T-helper 1 cell treated with Interleukin-12 subunit alpha and Interleukin-12 subunit beta and Interleukin-4 antibody, amounts not matched to agents 30 μg/mL and 1 μg/mL, for 36 hours (primary cell): ENCODE results near the gene SLC2A6.
A peak's percentile ranks its signal among the peaks of the same experiment; 100 is the strongest.

ENCODE experiments used
- H3K27ac Mint-ChIP-seq: one replicate; pipeline ENCODE4 v1.8.0; 2021; ENCODE audit warnings: mild to moderate bottlenecking, mixed read lengths
- H3K27me3 Mint-ChIP-seq: one replicate; pipeline ENCODE4 v1.8.0; 2021; ENCODE audit warnings: low read depth, mixed read lengths
- H3K36me3 Mint-ChIP-seq: one replicate; pipeline ENCODE4 v1.8.0; 2021; ENCODE audit warnings: low read depth, mixed read lengths
- H3K4me1 Mint-ChIP-seq: one replicate; pipeline ENCODE4 v1.8.0; 2021; ENCODE audit warnings: low read depth, mixed read lengths
- H3K4me3 Mint-ChIP-seq: one replicate; pipeline ENCODE4 v1.8.0; 2021; ENCODE audit warnings: mild to moderate bottlenecking, moderate library complexity, mixed read lengths
- H3K9me3 Mint-ChIP-seq: one replicate; pipeline ENCODE4 v1.8.0; 2021; ENCODE audit warnings: mixed read lengths

SLC2A6 gene

GRCh38 chr9:133509179-133510083 is 30.5 kb upstream of the SLC2A6 start:
- peak overlapping the region; percentile 54 for H3K27ac Mint-ChIP-seq
- peaks cover 5% of the 10 kb centered on the region for H3K4me1 Mint-ChIP-seq
- H3K4me3 Mint-ChIP-seq: no peak overlapping the region
- H3K27me3 Mint-ChIP-seq: no peaks in the 10 kb centered on the region
- no peaks in the 10 kb centered on the region for H3K36me3 Mint-ChIP-seq
- no peaks in the 10 kb centered on the region for H3K9me3 Mint-ChIP-seq

GRCh38 chr9:133508046-133508445 is 29.1 kb upstream of the SLC2A6 start:
- Mint-ChIP-seq H3K36me3 (no peaks in the 10 kb centered on the region), H3K27me3 (no peaks in the 10 kb centered on the region), H3K9me3 (peaks cover 6% of the 10 kb centered on the region), H3K27ac (no peak overlapping the region), H3K4me3 (no peak overlapping the region), H3K4me1 (peaks cover 5% of the 10 kb centered on the region)

- Mint-ChIP-seq H3K9me3 (peaks cover 9% of the 10 kb centered on the region), H3K27me3 (no peaks in the 10 kb centered on the region), H3K27ac (no peak overlapping the region), H3K4me1 (peaks cover 5% of the 10 kb centered on the region), H3K4me3 (no peak overlapping the region), H3K36me3 (no peaks in the 10 kb centered on the region)
These were observed 28.5 kb upstream of the SLC2A6 start for GRCh38 chr9:133507246-133507965.

- Mint-ChIP-seq H3K4me1 (peaks cover 5% of the 10 kb centered on the region), H3K27me3 (no peaks in the 10 kb centered on the region), H3K27ac (no peak overlapping the region), H3K4me3 (no peak overlapping the region), H3K36me3 (no peaks in the 10 kb centered on the region), H3K9me3 (peaks cover 17% of the 10 kb centered on the region)
These were observed 27.7 kb upstream of the SLC2A6 start for GRCh38 chr9:133506653-133507038.

- Mint-ChIP-seq H3K36me3 (no peaks in the 10 kb centered on the region), H3K9me3 (peaks cover 22% of the 10 kb centered on the region), H3K4me3 (no peak overlapping the region), H3K4me1 (peaks cover 5% of the 10 kb centered on the region), H3K27ac (no peak overlapping the region), H3K27me3 (no peaks in the 10 kb centered on the region)
These were observed 27.2 kb upstream of the SLC2A6 start for GRCh38 chr9:133505901-133506652.

GRCh38 chr9:133505186-133505830 is 26.4 kb upstream of the SLC2A6 start:
- Mint-ChIP-seq H3K9me3 (peaks cover 24% of the 10 kb centered on the region), H3K27me3 (no peaks in the 10 kb centered on the region), H3K36me3 (no peaks in the 10 kb centered on the region), H3K27ac (no peak overlapping the region), H3K4me1 (peaks cover 5% of the 10 kb centered on the region), H3K4me3 (no peak overlapping the region)

- no peak overlapping the region for H3K4me3 Mint-ChIP-seq
- H3K27ac Mint-ChIP-seq: no peak overlapping the region
- peaks cover 24% of the 10 kb centered on the region for H3K9me3 Mint-ChIP-seq
- H3K4me1 Mint-ChIP-seq: no peaks in the 10 kb centered on the region
- no peaks in the 10 kb centered on the region for H3K27me3 Mint-ChIP-seq
- H3K36me3 Mint-ChIP-seq: no peaks in the 10 kb centered on the region
These were observed 23.2 kb upstream of the SLC2A6 start for GRCh38 chr9:133502112-133502511.

GRCh38 chr9:133499892-133500270 is 21.0 kb upstream of the SLC2A6 start:
- Mint-ChIP-seq H3K4me1 (no peaks in the 10 kb centered on the region), H3K27ac (no peak overlapping the region), H3K36me3 (no peaks in the 10 kb centered on the region), H3K9me3 (peaks cover 24% of the 10 kb centered on the region), H3K27me3 (no peaks in the 10 kb centered on the region), H3K4me3 (no peak overlapping the region)

- Mint-ChIP-seq H3K4me3 (no peak overlapping the region), H3K4me1 (no peaks in the 10 kb centered on the region), H3K36me3 (no peaks in the 10 kb centered on the region), H3K9me3 (peaks cover 24% of the 10 kb centered on the region), H3K27ac (no peak overlapping the region), H3K27me3 (no peaks in the 10 kb centered on the region)
These were observed 20.4 kb upstream of the SLC2A6 start for GRCh38 chr9:133499132-133499891.

- no peak overlapping the region for H3K4me3 Mint-ChIP-seq
- H3K4me1 Mint-ChIP-seq: no peaks in the 10 kb centered on the region
- no peaks in the 10 kb centered on the region for H3K36me3 Mint-ChIP-seq
- H3K9me3 Mint-ChIP-seq: peaks cover 13% of the 10 kb centered on the region
- H3K27ac Mint-ChIP-seq: no peak overlapping the region
- no peaks in the 10 kb centered on the region for H3K27me3 Mint-ChIP-seq
These were observed 18.3 kb upstream of the SLC2A6 start for GRCh38 chr9:133496861-133497842.

- no peaks in the 10 kb centered on the region for H3K9me3 Mint-ChIP-seq
- no peaks in the 10 kb centered on the region for H3K36me3 Mint-ChIP-seq
- no peak overlapping the region for H3K4me3 Mint-ChIP-seq
- H3K27me3 Mint-ChIP-seq: no peaks in the 10 kb centered on the region
- H3K27ac Mint-ChIP-seq: no peak overlapping the region
- H3K4me1 Mint-ChIP-seq: no peaks in the 10 kb centered on the region
These were observed 16.7 kb upstream of the SLC2A6 start for GRCh38 chr9:133495327-133496293.
